Stimulated activated naive CD8-positive, alpha-beta T cell treated with anti-CD3 and anti-CD28 coated beads, Interleukin-15, Interleukin-2, amounts not matched to agents 100 ng/mL and 50 ng/mL, for 24 hours (primary cell): ENCODE data around the gene CLASRP.

ENCODE experiments used
- H3K27ac Mint-ChIP-seq: one replicate; pipeline ENCODE4 v1.8.0; 2021; ENCODE audit warnings: mild to moderate bottlenecking, mixed read lengths
- H3K27me3 Mint-ChIP-seq: one replicate; pipeline ENCODE4 v1.8.0; 2021; ENCODE audit warnings: mixed read lengths
- H3K36me3 Mint-ChIP-seq: one replicate; pipeline ENCODE4 v1.8.0; 2021; ENCODE audit warnings: low read depth, mixed read lengths
- H3K4me1 Mint-ChIP-seq: one replicate; pipeline ENCODE4 v1.8.0; 2021; ENCODE audit warnings: low read depth, mixed read lengths
- H3K4me3 Mint-ChIP-seq: one replicate; pipeline ENCODE4 v1.8.0; 2021; ENCODE audit warnings: mild to moderate bottlenecking, mixed read lengths
- H3K9me3 Mint-ChIP-seq: one replicate; pipeline ENCODE4 v1.8.0; 2021; ENCODE audit warnings: mixed read lengths

Gene CLASRP

DNA sequence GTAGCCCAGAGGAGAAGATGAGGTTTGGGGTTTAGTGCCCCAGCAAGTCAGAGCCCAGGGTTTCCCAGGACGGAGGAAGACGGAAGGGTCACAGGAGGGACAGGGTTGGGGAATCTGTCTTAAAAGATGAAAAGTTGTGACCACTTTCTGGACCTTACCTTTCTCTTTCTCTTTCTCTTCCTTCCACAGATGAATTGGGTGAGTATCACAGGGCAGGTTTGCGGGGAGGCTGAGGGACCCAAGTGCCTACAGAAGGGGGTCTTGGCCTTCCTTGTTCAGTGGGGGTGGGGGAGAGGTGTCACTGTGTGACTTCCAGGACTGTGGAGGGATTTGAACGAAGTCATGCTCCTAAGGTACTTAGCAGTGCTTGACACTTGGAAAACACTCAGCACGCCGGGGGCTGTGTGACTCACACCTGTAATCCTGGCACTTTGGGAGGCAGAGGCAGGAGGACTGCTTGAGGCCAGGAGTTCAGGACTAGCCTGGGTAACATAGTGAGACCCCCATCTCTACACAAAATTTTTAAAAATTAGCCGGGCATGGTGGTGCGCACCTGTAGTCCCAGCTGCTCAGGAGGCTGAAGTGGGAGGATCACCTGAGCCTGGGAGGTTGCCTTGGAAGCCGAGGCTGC lies 29.1 kb upstream of the CLASRP start:
- Mint-ChIP-seq H3K4me1 (peaks cover 7% of the 10 kb centered on the region), H3K36me3 (peaks cover 40% of the 10 kb centered on the region), H3K4me3 (no peak overlapping the region), H3K27ac (no peak overlapping the region), H3K9me3 (no peaks in the 10 kb centered on the region), H3K27me3 (no peaks in the 10 kb centered on the region)

DNA sequence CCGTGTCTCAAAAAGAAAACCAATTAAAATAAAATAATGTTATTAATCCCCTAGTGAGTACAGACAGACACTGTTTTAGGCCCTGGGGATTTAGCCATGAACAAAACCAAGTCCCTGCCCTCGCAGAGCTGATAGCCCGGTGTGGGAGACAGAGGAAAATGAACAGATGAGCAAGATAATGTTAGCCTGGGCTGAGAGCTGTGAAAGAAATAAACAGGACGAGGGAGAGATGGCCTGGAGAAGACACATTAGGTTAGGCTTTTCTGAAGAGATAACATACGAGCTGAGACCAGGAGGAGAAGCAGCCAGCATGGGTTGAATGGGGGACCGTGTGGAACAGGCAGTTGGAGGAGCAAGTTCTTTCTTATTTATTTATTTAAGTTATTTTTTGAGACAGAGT lies 28.5 kb upstream of the CLASRP start:
- Mint-ChIP-seq H3K4me3 (no peak overlapping the region), H3K27ac (no peak overlapping the region), H3K27me3 (no peaks in the 10 kb centered on the region), H3K36me3 (peaks cover 41% of the 10 kb centered on the region), H3K4me1 (peaks cover 7% of the 10 kb centered on the region), H3K9me3 (no peaks in the 10 kb centered on the region)

DNA sequence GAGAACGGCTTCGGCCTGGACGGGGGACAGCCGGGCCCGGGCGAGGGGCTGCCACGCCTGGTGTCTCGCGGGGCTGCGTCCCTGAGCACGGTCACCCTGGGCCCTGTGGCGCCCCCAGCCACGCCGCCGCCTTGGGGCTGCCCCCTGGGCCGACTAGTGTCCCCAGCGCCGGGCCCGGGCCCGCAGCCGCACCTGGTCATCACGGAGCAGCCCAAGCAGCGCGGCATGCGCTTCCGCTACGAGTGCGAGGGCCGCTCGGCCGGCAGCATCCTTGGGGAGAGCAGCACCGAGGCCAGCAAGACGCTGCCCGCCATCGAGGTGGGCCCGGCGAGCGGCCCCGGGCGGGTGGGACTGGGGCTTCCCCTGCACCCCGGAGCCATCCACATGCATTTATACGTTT lies 26.9 kb upstream of the CLASRP start:
- no peaks in the 10 kb centered on the region for H3K9me3 Mint-ChIP-seq
- H3K27ac Mint-ChIP-seq = no peak overlapping the region
- no peak overlapping the region for H3K4me3 Mint-ChIP-seq
- H3K4me1 Mint-ChIP-seq = peaks cover 12% of the 10 kb centered on the region
- peaks cover 37% of the 10 kb centered on the region for H3K36me3 Mint-ChIP-seq
- no peaks in the 10 kb centered on the region for H3K27me3 Mint-ChIP-seq

DNA sequence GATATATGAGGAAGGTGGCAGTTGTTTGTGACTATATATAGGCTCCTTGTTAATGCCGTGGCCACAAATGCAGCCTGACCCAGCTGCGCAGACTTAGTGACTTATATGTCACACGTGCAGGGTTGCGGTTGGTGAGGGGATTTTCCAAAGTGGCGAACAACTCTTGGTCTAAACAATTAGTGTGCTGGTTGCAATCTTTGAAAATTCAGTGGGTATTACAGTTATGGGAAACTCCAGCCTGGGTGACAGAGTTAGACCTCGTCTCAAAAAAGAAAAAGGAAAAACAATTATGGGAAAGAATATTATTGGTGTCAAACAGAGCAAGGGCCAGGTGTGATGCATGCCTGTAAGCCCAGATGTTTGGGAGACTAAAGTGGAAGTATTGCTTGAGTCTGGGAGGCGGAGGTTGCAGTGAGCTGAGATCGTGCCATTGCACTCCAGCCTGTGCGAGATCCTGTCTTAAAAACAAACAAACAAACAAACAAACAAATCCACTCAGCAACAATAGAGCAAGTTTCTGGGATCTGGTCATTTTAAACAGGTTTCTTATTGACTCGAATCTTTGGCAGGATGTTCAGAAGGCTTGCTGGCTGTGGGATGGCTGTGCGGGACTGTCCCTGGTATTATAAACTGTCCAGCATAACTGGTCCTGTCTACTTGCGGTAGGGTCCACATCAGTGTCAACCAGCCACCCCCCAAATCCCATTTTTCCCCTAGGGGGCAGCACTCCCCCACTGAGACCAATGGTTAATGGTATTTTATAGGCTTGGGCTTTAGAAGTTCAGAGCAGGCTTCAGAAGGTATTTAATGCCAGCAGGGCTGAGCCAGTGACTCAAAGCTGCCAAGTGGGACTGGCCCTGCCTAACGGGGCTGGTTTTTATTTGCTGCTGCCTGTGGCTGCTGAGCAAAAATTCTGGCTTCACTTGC lies 22.2 kb upstream of the CLASRP start:
- H3K4me3 Mint-ChIP-seq = peak overlapping the region; percentile 54

DNA sequence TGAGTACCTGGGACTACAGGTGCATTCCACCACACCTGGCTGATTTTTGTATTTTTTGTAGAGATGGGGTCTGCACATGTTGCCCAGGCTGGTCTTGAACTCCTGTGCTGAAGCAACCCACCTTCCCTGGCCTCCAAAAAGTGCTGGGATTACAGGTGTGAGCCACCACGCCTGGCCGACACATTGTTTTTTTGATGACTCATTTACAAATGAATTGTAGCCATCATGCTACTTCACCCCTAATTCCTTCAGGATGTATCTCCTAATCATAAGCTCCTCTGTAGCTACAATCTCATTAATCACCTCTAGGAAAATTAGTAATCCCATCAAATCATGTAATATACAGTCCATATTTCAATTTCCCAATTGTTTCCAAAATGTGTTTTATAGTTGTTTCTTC lies 19.7 kb upstream of the CLASRP start:
- Mint-ChIP-seq H3K9me3 (no peaks in the 10 kb centered on the region), H3K27me3 (no peaks in the 10 kb centered on the region), H3K36me3 (peaks cover 31% of the 10 kb centered on the region), H3K4me3 (no peak overlapping the region), H3K27ac (no peak overlapping the region), H3K4me1 (peaks cover 14% of the 10 kb centered on the region)

More for the DNA sequence above, 22.2 kb upstream of the CLASRP start:
- Mint-ChIP-seq H3K27me3 (no peaks in the 10 kb centered on the region), H3K4me1 (peaks cover 14% of the 10 kb centered on the region), H3K9me3 (no peaks in the 10 kb centered on the region), H3K27ac (peak overlapping the region; percentile 83), H3K36me3 (peaks cover 33% of the 10 kb centered on the region)

DNA sequence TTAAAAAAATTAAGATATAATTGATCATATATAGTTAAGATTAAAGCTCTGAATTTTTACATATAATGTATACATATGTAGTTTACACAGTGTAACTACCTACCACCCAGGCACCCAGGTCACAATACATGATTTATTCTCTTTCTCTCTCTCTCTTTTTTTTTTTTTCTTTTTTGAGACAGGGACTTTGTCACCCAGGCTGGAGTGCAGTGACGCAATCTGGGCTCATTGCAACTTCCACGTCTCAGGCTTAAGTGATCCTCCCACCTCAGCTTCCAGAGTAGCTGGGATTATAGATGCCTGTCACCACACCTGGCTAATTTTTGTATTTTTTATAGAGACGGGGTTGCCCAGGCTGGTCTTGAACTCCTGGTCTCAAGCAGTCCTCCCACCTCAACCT lies 18.8 kb upstream of the CLASRP start:
- H3K4me3 Mint-ChIP-seq = no peak overlapping the region
- H3K36me3 Mint-ChIP-seq = peaks cover 31% of the 10 kb centered on the region
- H3K27ac Mint-ChIP-seq = no peak overlapping the region
- peaks cover 14% of the 10 kb centered on the region for H3K4me1 Mint-ChIP-seq
- H3K27me3 Mint-ChIP-seq = no peaks in the 10 kb centered on the region
- no peaks in the 10 kb centered on the region for H3K9me3 Mint-ChIP-seq

DNA sequence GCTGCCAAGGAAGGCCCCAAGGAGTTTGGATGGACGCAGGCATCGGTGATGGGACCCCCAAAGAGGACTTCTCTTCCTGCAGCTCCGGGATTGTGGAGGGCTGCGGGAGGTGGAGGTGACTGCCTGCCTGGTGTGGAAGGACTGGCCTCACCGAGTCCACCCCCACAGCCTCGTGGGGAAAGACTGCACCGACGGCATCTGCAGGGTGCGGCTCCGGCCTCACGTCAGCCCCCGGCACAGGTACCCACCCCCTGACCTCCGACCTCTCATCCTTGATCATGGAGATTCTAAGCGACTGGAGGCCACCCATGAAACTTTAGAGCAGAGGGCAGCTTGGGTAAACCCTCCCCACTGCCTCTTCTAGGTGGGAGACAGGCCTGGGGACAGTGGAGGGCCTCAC lies 16.9 kb upstream of the CLASRP start:
- Mint-ChIP-seq H3K4me1 (peaks cover 3% of the 10 kb centered on the region), H3K27ac (no peak overlapping the region), H3K27me3 (no peaks in the 10 kb centered on the region), H3K9me3 (no peaks in the 10 kb centered on the region), H3K36me3 (peaks cover 27% of the 10 kb centered on the region), H3K4me3 (no peak overlapping the region)

DNA sequence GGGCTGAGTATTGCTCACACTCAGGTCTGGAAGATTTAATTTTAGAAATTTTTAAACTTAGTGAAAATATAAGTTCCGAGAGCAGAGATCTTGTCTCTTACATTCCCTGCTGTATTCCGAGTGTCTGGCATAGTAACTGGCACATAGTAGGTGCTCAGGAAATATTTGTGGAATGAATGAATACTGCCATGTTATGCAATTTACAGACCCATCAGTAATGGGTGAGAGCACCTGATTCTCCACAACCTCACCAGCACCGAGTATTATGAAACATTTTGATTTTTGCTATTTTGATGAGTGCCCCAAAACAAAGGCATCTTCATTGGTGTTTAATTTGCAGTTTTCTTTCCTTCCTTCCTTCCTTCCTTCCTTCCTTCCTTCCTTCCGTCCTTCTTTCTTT lies 15.8 kb upstream of the CLASRP start:
- no peaks in the 10 kb centered on the region for H3K9me3 Mint-ChIP-seq

DNA sequence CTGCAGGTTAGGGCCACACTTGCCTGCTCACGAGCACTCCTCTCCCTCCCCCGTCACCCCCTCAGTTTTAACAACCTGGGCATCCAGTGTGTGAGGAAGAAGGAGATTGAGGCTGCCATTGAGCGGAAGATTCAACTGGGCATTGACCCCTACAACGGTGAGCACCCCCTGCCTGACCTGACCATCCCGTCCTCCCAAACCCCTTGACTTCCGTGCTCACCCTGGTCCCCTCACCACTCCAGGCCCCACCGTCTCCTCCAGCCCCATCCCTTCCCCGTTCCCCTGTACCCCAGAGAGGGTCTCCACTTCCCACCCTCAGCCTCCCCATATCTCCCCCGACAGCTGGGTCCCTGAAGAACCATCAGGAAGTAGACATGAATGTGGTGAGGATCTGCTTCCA lies 13.6 kb upstream of the CLASRP start:
- no peaks in the 10 kb centered on the region for H3K4me1 Mint-ChIP-seq
- H3K4me3 Mint-ChIP-seq = no peak overlapping the region
- no peak overlapping the region for H3K27ac Mint-ChIP-seq
- H3K36me3 Mint-ChIP-seq = peaks cover 38% of the 10 kb centered on the region
- H3K27me3 Mint-ChIP-seq = no peaks in the 10 kb centered on the region
- no peaks in the 10 kb centered on the region for H3K9me3 Mint-ChIP-seq

More for the DNA sequence above, 15.8 kb upstream of the CLASRP start:
- Mint-ChIP-seq H3K36me3 (peaks cover 33% of the 10 kb centered on the region), H3K4me1 (no peaks in the 10 kb centered on the region), H3K27ac (no peak overlapping the region), H3K27me3 (no peaks in the 10 kb centered on the region), H3K4me3 (no peak overlapping the region)

DNA sequence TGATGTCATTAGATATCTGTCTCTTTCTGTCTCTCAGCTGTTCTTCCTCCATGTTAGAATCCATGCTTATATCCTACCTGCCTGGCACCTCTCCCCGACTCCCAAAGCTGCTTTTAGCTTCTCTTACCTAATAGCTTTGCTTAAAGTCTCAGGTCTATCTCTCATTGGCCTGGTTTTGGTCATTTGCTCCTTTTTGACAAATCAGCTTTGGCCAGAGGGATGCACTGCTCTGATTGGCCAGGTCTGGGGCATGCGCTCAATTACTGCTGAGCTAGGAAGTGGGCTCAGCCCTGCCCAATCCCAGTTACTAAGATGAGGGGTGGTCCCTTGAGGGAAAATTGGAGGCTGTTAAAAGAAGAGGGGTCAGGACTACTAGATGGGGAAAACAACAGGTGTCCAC lies 11.5 kb upstream of the CLASRP start:
- Mint-ChIP-seq H3K27ac (no peak overlapping the region), H3K27me3 (no peaks in the 10 kb centered on the region), H3K9me3 (no peaks in the 10 kb centered on the region), H3K4me3 (no peak overlapping the region), H3K4me1 (no peaks in the 10 kb centered on the region), H3K36me3 (peaks cover 49% of the 10 kb centered on the region)

DNA sequence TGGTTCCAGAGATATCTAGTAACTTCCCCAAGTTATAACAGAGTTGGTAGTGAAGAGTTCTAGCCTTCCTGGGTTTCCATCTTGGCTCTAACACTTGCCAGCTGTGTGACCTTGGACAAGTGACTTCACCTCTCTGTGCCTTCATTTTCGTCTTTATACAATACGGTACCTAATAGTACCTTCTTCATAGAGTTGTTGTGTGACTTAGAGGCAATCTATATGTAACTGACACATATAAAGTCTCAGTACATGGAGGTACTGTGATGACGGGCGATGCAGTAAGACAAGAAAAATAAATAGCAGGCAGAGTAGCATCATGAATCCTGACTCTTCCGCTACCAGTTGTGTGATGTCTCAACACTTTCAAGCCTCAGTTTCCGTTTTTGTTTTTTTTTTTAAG lies 8.0 kb upstream of the CLASRP start:
- Mint-ChIP-seq H3K27ac (no peak overlapping the region), H3K4me3 (no peak overlapping the region), H3K27me3 (no peaks in the 10 kb centered on the region), H3K36me3 (peaks cover 65% of the 10 kb centered on the region), H3K9me3 (no peaks in the 10 kb centered on the region), H3K4me1 (no peaks in the 10 kb centered on the region)

DNA sequence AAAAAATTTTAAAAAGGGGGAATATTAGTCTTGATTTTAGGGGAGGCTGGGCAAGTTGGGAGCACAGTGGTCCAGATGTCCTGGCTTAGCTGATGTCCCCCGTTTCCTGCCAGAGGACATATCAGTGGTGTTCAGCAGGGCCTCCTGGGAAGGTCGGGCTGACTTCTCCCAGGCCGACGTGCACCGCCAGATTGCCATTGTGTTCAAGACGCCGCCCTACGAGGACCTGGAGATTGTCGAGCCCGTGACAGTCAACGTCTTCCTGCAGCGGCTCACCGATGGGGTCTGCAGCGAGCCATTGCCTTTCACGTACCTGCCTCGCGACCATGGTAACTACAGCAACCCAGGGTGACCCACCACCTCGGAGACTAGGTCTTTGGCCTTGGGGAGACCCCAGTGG lies 6.4 kb upstream of the CLASRP start:
- no peak overlapping the region for H3K27ac Mint-ChIP-seq
- H3K4me3 Mint-ChIP-seq = no peak overlapping the region
- H3K36me3 Mint-ChIP-seq = peaks cover 63% of the 10 kb centered on the region
- no peaks in the 10 kb centered on the region for H3K9me3 Mint-ChIP-seq
- H3K4me1 Mint-ChIP-seq = no peaks in the 10 kb centered on the region
- H3K27me3 Mint-ChIP-seq = no peaks in the 10 kb centered on the region

DNA sequence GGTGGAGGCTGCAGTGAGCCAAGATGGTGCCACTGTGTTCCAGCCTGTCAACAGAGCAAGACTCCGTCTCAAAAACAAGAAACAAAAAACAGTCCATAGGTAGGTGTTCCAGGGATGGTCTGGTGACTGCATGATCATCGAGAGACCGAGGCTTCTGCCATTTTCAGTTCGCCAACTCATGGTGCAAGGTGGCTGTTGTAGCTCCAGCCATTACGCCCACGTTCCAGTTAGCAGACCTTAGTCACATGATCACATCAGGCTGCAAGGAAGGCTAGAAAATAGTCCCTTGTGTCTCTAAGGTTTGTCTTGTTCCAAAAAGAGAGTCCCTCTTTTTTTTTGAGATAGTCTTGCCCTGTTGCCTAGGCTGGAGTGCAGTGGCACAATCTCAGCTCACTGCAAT lies 3.1 kb upstream of the CLASRP start:
- H3K27ac Mint-ChIP-seq = no peak overlapping the region
- H3K27me3 Mint-ChIP-seq = no peaks in the 10 kb centered on the region
- peaks cover 59% of the 10 kb centered on the region for H3K36me3 Mint-ChIP-seq
- H3K4me3 Mint-ChIP-seq = no peak overlapping the region
- peaks cover 21% of the 10 kb centered on the region for H3K4me1 Mint-ChIP-seq
- H3K9me3 Mint-ChIP-seq = no peaks in the 10 kb centered on the region

DNA sequence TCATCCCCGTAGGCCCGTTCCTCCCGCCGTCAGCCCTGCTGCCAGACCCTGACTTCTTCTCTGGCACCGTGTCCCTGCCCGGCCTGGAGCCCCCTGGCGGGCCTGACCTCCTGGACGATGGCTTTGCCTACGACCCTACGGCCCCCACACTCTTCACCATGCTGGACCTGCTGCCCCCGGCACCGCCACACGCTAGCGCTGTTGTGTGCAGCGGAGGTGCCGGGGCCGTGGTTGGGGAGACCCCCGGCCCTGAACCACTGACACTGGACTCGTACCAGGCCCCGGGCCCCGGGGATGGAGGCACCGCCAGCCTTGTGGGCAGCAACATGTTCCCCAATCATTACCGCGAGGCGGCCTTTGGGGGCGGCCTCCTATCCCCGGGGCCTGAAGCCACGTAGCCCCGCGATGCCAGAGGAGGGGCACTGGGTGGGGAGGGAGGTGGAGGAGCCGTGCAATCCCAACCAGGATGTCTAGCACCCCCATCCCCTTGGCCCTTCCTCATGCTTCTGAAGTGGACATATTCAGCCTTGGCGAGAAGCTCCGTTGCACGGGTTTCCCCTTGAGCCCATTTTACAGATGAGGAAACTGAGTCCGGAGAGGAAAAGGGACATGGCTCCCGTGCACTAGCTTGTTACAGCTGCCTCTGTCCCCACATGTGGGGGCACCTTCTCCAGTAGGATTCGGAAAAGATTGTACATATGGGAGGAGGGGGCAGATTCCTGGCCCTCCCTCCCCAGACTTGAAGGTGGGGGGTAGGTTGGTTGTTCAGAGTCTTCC lies 1.3 kb upstream of the CLASRP start:
- Mint-ChIP-seq H3K4me3 (peak overlapping the region; percentile 45), H3K4me1 (peaks cover 33% of the 10 kb centered on the region), H3K27me3 (no peaks in the 10 kb centered on the region), H3K36me3 (peaks cover 60% of the 10 kb centered on the region), H3K9me3 (no peaks in the 10 kb centered on the region), H3K27ac (no peak overlapping the region)
